Heart left ventricle (tissue), 13 donors: ENCODE data around the gene MS4A6E.

Source experiments
- POLR2A ChIP-seq, 2 donors: fragments of 450-650 bp; IDR thresholded peaks; one replicate each; pipeline ENCODE4 v1.6.1; 2017; ENCODE audit warnings: antibody characterized with exemption in 2 of 2, mild to moderate bottlenecking in 2 of 2, moderate library complexity in 2 of 2
- TF ChIP-seq, protein P1 (sequence below), 12 donors: fragments of 200-600 bp; sonication (generic) in 4 of 12; IDR thresholded peaks; one replicate each; pipeline versions ENCODE4 v1.5.0 to v1.8.0; 2018 to 2022; ENCODE audit warnings: antibody characterized with exemption in 12 of 12, mild to moderate bottlenecking in 5 of 12
- donor health status: ischemic (EF 13 %, LVEDD 7.1; RV severe dilation, severe dysfunction).
- donor health status: DM: no; HTN: yes; CAD: no.
- donor health status: DM: no; HTN: no; CAD: no.
- donor health status: ischemic (EF 25% LVEDD 6.9; RV normal size, moderate dysfunction).
- donor health status: ischemic (EF 25% LVEDD 5.7; RV mildly dilated, moderate dysfunction).
- donor health status: ischemic (EF 35%, LVEDD 5.7; RV mildly dilated, moderate dysfunction).
- donor health status: nonischemic (EF 11% LVEDD 7.7; RV severe dilation, severe dysfunction).
- donor health status: DM: yes; HTN: yes; CAD: no.
- donor health status: PGD.
- donor health status: ischemic (EF 29% LVEDD 5.4; RV normal size, mild dysfunction).
- donor health status: nonischemic (EF 23%, LVEDD 6.1; RV moderate dilation, normal function).

DNA sequence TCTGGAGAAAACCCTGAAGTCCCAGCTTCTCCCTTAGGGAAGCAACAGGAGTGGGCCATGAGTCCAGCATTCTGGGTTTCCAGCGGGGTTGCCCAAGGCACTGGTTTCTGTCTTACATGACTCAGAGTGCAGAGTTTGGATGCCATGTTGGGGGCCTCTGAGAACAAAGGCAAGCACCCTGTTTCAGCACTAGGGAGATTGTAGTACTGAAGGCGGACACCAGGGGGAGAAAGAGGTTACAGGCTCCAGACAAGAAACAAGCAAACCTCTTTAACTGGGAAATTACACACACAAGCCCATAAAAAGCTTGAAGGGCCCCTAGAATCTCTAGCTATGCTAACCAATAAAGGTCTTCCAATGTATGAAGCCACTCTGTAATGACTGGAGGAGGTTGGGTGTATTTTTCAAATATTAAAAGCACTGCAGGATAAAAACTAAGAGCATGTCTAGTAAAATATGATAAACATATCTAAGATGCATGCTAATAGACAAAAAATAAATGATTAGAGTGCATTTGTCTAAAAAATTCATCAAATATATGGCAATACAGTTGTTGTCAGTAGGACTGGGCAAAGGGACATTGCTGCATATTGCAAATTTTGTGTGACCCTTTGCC lies 7.1 kb downstream of the MS4A6E start:
- no peak for TF ChIP-seq POLR2A (IDR thresholded peaks at IDR 0.05)
- TF ChIP-seq, protein P1, sequence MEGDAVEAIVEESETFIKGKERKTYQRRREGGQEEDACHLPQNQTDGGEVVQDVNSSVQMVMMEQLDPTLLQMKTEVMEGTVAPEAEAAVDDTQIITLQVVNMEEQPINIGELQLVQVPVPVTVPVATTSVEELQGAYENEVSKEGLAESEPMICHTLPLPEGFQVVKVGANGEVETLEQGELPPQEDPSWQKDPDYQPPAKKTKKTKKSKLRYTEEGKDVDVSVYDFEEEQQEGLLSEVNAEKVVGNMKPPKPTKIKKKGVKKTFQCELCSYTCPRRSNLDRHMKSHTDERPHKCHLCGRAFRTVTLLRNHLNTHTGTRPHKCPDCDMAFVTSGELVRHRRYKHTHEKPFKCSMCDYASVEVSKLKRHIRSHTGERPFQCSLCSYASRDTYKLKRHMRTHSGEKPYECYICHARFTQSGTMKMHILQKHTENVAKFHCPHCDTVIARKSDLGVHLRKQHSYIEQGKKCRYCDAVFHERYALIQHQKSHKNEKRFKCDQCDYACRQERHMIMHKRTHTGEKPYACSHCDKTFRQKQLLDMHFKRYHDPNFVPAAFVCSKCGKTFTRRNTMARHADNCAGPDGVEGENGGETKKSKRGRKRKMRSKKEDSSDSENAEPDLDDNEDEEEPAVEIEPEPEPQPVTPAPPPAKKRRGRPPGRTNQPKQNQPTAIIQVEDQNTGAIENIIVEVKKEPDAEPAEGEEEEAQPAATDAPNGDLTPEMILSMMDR (IDR thresholded peaks at IDR 0.05), result peak; percentile 40 to 73 (median 63)
